Calu3 (cell line): ENCODE results near the gene DUSP7. TPM values are rescaled to one million over a fixed set of nuclear protein-coding genes. Genes with fewer than 3 reads are reported as not detected.

Experiments used
- BruUV-seq: library from RNA; stranded (reverse); fragments of 400-500 nt; replicated peaks from 2 replicates; lab custom pipeline; 2021; lab: Mats Ljungman, UMichigan
- CTCF ChIA-PET: fragments of 300-600 bp; sonication (Branson Sonifier 250); formaldehyde crosslinking; loops from one replicate; lab custom pipeline; 2022; ENCODE audit warnings: antibody characterized with exemption; lab: Charles Lee
- DNase-seq: peaks from one replicate; pipeline ENCODE4 v3.0.0; 2022
- H3K27ac Mint-ChIP-seq: one replicate; pipeline ENCODE4 v1.8.0; 2022; ENCODE audit warnings: mixed read lengths; ENCODE audit not compliant: unreplicated experiment
- H3K27me3 Mint-ChIP-seq: one replicate; pipeline ENCODE4 v1.8.0; 2022; ENCODE audit warnings: mixed read lengths; ENCODE audit not compliant: unreplicated experiment
- H3K36me3 Mint-ChIP-seq: one replicate; pipeline ENCODE4 v1.8.0; 2022; ENCODE audit warnings: mild to moderate bottlenecking, moderate library complexity, mixed read lengths; ENCODE audit not compliant: insufficient read depth, unreplicated experiment
- H3K4me1 Mint-ChIP-seq: one replicate; pipeline ENCODE4 v1.8.0; 2022; ENCODE audit warnings: mild to moderate bottlenecking, low read depth, mixed read lengths; ENCODE audit not compliant: unreplicated experiment
- H3K4me3 Mint-ChIP-seq: one replicate; pipeline ENCODE4 v1.8.0; 2022; ENCODE audit warnings: mild to moderate bottlenecking, low read depth, moderate library complexity, mixed read lengths; ENCODE audit not compliant: unreplicated experiment
- H3K9me3 Mint-ChIP-seq: one replicate; pipeline ENCODE4 v1.8.0; 2022; ENCODE audit warnings: low read depth, mixed read lengths; ENCODE audit not compliant: unreplicated experiment
- intact Hi-C: fragments of 100-400 bp; cut with micrococcal nuclease; formaldehyde crosslinking; loops from one replicate; pipeline ENCODE4 v1.10.0; 2022; ENCODE audit not compliant: unreplicated experiment
- total RNA-seq: library from RNA; stranded (reverse); gene quantifications from 2 replicates; pipeline ENCODE4 v1.2.3, GENCODE V29; 2022
- TF ChIP-seq, protein P1 (sequence below): fragments of 200-600 bp; IDR thresholded peaks from one replicate; pipeline ENCODE4 v1.8.0; 2022; ENCODE audit warnings: antibody characterized with exemption; ENCODE audit not compliant: unreplicated experiment

Gene DUSP7
- total RNA-seq, 1 experiment from 2014 or later, result 7.7 TPM

DNA sequence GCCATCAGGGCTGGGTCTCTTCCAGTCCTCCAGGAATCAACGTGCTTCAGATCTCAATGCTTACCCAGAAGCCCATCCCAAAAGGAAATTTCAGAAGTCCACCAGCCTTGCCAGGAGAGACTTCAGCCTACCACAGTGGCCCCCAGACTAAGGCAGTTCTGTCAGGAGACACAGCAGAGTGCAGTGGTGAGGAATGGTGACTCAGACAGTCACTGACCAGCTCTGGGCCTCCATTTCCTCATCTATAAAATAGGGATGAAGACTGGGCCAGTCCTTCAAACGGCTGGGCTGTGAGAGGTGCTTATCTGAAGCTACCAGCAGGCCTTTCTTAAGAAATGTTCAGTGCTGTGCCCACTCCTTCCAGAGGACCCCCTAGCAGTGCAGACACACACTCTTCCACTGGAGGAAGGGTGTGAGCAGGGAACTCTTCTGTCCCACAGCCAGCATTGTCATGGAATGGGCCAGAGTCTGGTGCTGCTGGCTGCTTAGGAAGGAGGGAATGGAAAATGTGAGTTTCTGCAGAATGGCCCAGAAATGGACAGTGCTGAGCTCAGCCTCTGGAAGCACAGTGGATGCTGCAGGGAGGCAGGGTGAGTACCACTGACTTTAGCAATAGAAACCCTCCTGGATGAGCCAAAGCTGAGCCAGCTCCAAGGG is 41.6 kb upstream of the DUSP7 start:
- Mint-ChIP-seq H3K36me3 (peaks cover 15% of the 10 kb centered on the region), H3K27ac (no peak overlapping the region), H3K4me1 (peaks cover 19% of the 10 kb centered on the region), H3K4me3 (no peak overlapping the region), H3K9me3 (no peaks in the 10 kb centered on the region), H3K27me3 (no peaks in the 10 kb centered on the region)
- CTCF ChIA-PET, result no interaction called here
- no TSS peak for BruUV-seq
- DNase-seq, result no peak
- TF ChIP-seq, protein P1, sequence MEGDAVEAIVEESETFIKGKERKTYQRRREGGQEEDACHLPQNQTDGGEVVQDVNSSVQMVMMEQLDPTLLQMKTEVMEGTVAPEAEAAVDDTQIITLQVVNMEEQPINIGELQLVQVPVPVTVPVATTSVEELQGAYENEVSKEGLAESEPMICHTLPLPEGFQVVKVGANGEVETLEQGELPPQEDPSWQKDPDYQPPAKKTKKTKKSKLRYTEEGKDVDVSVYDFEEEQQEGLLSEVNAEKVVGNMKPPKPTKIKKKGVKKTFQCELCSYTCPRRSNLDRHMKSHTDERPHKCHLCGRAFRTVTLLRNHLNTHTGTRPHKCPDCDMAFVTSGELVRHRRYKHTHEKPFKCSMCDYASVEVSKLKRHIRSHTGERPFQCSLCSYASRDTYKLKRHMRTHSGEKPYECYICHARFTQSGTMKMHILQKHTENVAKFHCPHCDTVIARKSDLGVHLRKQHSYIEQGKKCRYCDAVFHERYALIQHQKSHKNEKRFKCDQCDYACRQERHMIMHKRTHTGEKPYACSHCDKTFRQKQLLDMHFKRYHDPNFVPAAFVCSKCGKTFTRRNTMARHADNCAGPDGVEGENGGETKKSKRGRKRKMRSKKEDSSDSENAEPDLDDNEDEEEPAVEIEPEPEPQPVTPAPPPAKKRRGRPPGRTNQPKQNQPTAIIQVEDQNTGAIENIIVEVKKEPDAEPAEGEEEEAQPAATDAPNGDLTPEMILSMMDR, result no peak
- intact Hi-C loops, result no loop called here

DNA sequence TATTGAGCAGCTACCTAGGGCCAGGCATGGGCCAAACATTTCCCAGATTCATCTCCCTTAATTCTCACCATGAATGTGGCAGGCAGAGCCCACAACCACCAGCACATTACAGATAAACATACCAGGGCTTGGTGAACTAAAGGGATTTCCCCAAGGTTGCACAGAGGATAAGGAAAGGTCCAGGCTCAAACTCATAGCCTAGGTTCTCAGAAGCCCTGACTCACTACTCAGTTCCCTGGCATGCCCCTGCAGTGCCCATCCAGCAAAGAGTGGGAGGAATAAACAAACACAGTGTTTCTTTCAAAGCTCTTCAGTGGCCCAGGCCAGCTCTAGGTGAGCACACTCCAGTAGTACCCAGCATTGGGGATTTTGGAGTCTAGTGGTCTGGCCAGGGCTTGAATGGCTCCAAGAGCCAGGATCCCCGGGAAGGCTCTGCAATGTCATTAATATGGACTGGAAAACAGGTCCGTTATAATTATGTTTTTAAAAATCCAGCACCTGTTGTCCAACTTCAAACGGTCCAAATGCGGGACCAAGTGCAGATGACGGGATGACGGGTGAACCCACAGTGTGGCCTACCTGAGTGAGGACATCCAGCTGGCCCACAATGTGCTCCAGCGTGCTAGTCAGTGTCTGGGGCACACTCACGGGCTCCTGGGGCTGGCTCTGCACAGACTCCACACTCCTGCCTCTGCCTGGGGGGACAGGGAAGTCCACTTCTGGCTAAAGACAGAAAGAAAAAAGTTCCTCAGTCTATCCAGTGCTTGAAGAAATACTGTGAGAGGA is 39.8 kb upstream of the DUSP7 start:
- H3K9me3 Mint-ChIP-seq, result no peaks in the 10 kb centered on the region
- CTCF ChIA-PET, result no interaction called here
- DNase-seq, result no peak
- H3K4me1 Mint-ChIP-seq, result peaks cover 19% of the 10 kb centered on the region
- H3K27ac Mint-ChIP-seq, result no peak overlapping the region
- H3K36me3 Mint-ChIP-seq, result peaks cover 15% of the 10 kb centered on the region
- no peak overlapping the region for H3K4me3 Mint-ChIP-seq
- intact Hi-C loops, result no loop called here
- TF ChIP-seq, protein P1, result no peak
- H3K27me3 Mint-ChIP-seq, result no peaks in the 10 kb centered on the region
- BruUV-seq, result no TSS peak

- CTCF ChIA-PET, result no interaction called here
- Mint-ChIP-seq H3K4me1 (peaks cover 11% of the 10 kb centered on the region), H3K36me3 (peaks cover 9% of the 10 kb centered on the region), H3K4me3 (no peak overlapping the region), H3K27ac (no peak overlapping the region), H3K27me3 (no peaks in the 10 kb centered on the region), H3K9me3 (no peaks in the 10 kb centered on the region)
- no peak for DNase-seq
- TF ChIP-seq, protein P1, result no peak
- intact Hi-C loops, result no loop called here
- BruUV-seq, result no TSS peak
Observed at GRCh38 chr3:52094571-52095485, 38.5 kb upstream of the DUSP7 start.
